Measurements from ENCODE around the gene RNF5.
"Not testable (repeated sequence)": the region's sequence is repeated elsewhere in the genome, so short reads cannot be mapped to it uniquely, and the experiment has no call there.

DNA sequence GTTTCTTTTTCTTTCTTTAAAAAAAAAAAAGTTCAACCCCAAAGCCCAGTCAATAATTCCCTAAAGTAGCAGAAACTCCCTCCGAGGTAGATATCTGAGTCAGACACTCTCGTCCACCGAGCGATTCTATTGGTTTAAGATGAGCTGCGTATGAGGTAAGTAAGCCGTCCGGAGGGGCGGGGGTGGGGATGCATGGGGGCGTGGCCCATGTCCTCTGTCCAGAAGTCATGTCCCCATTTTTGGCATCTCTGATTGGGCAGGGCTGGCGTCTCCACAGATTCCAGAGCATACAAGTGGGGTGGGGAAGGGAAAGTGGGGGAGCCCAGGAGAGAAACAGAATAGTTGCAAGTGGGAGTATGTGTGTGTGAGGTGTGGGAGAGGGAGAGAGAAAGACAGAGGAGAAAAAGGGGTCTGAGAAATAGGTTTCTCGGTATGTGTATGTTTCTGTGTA, 7.5 kb downstream of the RNF5 start:
- TF ChIP-seq, protein P1, sequence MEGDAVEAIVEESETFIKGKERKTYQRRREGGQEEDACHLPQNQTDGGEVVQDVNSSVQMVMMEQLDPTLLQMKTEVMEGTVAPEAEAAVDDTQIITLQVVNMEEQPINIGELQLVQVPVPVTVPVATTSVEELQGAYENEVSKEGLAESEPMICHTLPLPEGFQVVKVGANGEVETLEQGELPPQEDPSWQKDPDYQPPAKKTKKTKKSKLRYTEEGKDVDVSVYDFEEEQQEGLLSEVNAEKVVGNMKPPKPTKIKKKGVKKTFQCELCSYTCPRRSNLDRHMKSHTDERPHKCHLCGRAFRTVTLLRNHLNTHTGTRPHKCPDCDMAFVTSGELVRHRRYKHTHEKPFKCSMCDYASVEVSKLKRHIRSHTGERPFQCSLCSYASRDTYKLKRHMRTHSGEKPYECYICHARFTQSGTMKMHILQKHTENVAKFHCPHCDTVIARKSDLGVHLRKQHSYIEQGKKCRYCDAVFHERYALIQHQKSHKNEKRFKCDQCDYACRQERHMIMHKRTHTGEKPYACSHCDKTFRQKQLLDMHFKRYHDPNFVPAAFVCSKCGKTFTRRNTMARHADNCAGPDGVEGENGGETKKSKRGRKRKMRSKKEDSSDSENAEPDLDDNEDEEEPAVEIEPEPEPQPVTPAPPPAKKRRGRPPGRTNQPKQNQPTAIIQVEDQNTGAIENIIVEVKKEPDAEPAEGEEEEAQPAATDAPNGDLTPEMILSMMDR (IDR thresholded peaks at IDR 0.05), result not testable (repeated sequence)
- not testable (repeated sequence) for TF ChIP-seq POLR2AphosphoS5, TCF7L2 (IDR thresholded peaks at IDR 0.05; ENCODE audit: low read depth, low read length)
- TF ChIP-seq, protein P2, sequence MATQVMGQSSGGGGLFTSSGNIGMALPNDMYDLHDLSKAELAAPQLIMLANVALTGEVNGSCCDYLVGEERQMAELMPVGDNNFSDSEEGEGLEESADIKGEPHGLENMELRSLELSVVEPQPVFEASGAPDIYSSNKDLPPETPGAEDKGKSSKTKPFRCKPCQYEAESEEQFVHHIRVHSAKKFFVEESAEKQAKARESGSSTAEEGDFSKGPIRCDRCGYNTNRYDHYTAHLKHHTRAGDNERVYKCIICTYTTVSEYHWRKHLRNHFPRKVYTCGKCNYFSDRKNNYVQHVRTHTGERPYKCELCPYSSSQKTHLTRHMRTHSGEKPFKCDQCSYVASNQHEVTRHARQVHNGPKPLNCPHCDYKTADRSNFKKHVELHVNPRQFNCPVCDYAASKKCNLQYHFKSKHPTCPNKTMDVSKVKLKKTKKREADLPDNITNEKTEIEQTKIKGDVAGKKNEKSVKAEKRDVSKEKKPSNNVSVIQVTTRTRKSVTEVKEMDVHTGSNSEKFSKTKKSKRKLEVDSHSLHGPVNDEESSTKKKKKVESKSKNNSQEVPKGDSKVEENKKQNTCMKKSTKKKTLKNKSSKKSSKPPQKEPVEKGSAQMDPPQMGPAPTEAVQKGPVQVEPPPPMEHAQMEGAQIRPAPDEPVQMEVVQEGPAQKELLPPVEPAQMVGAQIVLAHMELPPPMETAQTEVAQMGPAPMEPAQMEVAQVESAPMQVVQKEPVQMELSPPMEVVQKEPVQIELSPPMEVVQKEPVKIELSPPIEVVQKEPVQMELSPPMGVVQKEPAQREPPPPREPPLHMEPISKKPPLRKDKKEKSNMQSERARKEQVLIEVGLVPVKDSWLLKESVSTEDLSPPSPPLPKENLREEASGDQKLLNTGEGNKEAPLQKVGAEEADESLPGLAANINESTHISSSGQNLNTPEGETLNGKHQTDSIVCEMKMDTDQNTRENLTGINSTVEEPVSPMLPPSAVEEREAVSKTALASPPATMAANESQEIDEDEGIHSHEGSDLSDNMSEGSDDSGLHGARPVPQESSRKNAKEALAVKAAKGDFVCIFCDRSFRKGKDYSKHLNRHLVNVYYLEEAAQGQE (IDR thresholded peaks at IDR 0.05; ENCODE audit: insufficient read depth in 1 of 2, low read depth in 2 of 2, low read length in 1 of 2), result not testable (repeated sequence)

All from Panc1 (cell line).